BLaER1 (cell line): ENCODE data around the gene ADAD1.

ENCODE experiments used
- H3K27ac ChIP-seq: shearing (Covaris generic); formaldehyde crosslinking; 2 replicates; pipeline ENCODE4 v1.8.1; 2022
- H3K27me3 ChIP-seq: shearing (Covaris generic); formaldehyde crosslinking; 2 replicates; pipeline ENCODE4 v1.8.1; 2022
- H3K36me3 ChIP-seq: shearing (Covaris generic); formaldehyde crosslinking; 2 replicates; pipeline ENCODE4 v1.8.1; 2022
- H3K4me1 ChIP-seq: shearing (Covaris generic); formaldehyde crosslinking; 2 replicates; pipeline ENCODE4 v1.8.1; 2022
- H3K4me2 ChIP-seq: shearing (Covaris generic); formaldehyde crosslinking; 2 replicates; pipeline ENCODE4 v1.8.1; 2022
- H3K4me3 ChIP-seq: shearing (Covaris generic); formaldehyde crosslinking; 2 replicates; pipeline ENCODE4 v1.8.1; 2022
- H3K9ac ChIP-seq: shearing (Covaris generic); formaldehyde crosslinking; 2 replicates; pipeline ENCODE4 v1.8.1; 2022
- H3K9me3 ChIP-seq: shearing (Covaris generic); formaldehyde crosslinking; 2 replicates; pipeline ENCODE4 v1.8.1; 2022
- H4K20me1 ChIP-seq: shearing (Covaris generic); formaldehyde crosslinking; 2 replicates; pipeline ENCODE4 v1.8.1; 2022
- Cebpa-rat ChIP-seq: shearing (Covaris generic); IDR thresholded peaks from 2 replicates; pipeline ENCODE4 v1.8.1; 2022

Gene ADAD1

GRCh38 chr4:122453384-122453995, 74.7 kb downstream of the ADAD1 start:
- H3K9me3 ChIP-seq = no peaks in the 10 kb centered on the region
- no peak overlapping the region for H3K9ac ChIP-seq
- no peak overlapping the region for H3K4me3 ChIP-seq
- TF ChIP-seq Cebpa-rat = no peak
- H3K4me2 ChIP-seq = no peak overlapping the region
- no peaks in the 10 kb centered on the region for H4K20me1 ChIP-seq
- H3K27ac ChIP-seq = no peak overlapping the region
- no peaks in the 10 kb centered on the region for H3K36me3 ChIP-seq
- no peaks in the 10 kb centered on the region for H3K27me3 ChIP-seq
- 0 out of 2 replicates have a peak, but pooled peaks cover 13% of the 10 kb centered on the region for H3K4me1 ChIP-seq

GRCh38 chr4:122456231-122457116, 77.7 kb downstream of the ADAD1 start, which contains the start of gene IL2:
Gene IL2 (minus strand): TSS chr4:122456725. CDS start chr4:122456440, 285 bp downstream.
- Histone ChIP-seq H3K27ac (no peak within 1 kb of the TSS), H4K20me1 (no peaks in the 10 kb centered on the region), H3K9me3 (no peaks in the 10 kb centered on the region), H3K4me2 (no peak within 1 kb of the TSS), H3K27me3 (no peaks in the 10 kb centered on the region), H3K4me1 (0 out of 2 replicates have a peak, but pooled peaks cover 13% of the 10 kb centered on the region), H3K36me3 (no peaks in the 10 kb centered on the region), H3K9ac (no peak within 1 kb of the TSS), H3K4me3 (no peak within 1 kb of the TSS)
- no peak for TF ChIP-seq Cebpa-rat

GRCh38 chr4:122458625-122459024, 79.8 kb downstream of the ADAD1 start:
- Histone ChIP-seq H3K9me3 (no peaks in the 10 kb centered on the region), H3K27ac (no peak overlapping the region), H3K4me3 (no peak overlapping the region), H3K4me1 (0 out of 2 replicates have a peak, but pooled peaks cover 10% of the 10 kb centered on the region), H3K4me2 (no peak overlapping the region), H3K9ac (no peak overlapping the region), H3K27me3 (no peaks in the 10 kb centered on the region), H4K20me1 (no peaks in the 10 kb centered on the region), H3K36me3 (no peaks in the 10 kb centered on the region)
- TF ChIP-seq Cebpa-rat = no peak

GRCh38 chr4:122469457-122469856, 90.6 kb downstream of the ADAD1 start:
- Histone ChIP-seq H3K9ac (no peak overlapping the region), H3K4me3 (no peak overlapping the region), H3K27ac (no peak overlapping the region), H3K36me3 (no peaks in the 10 kb centered on the region), H3K4me2 (no peak overlapping the region), H4K20me1 (no peaks in the 10 kb centered on the region), H3K27me3 (no peaks in the 10 kb centered on the region), H3K4me1 (no peaks in the 10 kb centered on the region), H3K9me3 (peaks cover 3% of the 10 kb centered on the region; the same call in 1 of the 2 replicates)
- no peak for TF ChIP-seq Cebpa-rat

GRCh38 chr4:122475233-122475632, 96.4 kb downstream of the ADAD1 start:
- Histone ChIP-seq H3K9me3 (0 out of 2 replicates have a peak, but pooled peaks cover 4% of the 10 kb centered on the region), H3K4me1 (no peaks in the 10 kb centered on the region), H3K27ac (no peak overlapping the region), H3K36me3 (no peaks in the 10 kb centered on the region), H4K20me1 (no peaks in the 10 kb centered on the region), H3K4me3 (no peak overlapping the region), H3K4me2 (no peak overlapping the region), H3K27me3 (no peaks in the 10 kb centered on the region), H3K9ac (no peak overlapping the region)
- TF ChIP-seq Cebpa-rat = no peak

GRCh38 chr4:122476126-122476525, 97.3 kb downstream of the ADAD1 start:
- Histone ChIP-seq H3K4me1 (no peaks in the 10 kb centered on the region), H3K27me3 (no peaks in the 10 kb centered on the region)
- TF ChIP-seq Cebpa-rat = no peak

DNA sequence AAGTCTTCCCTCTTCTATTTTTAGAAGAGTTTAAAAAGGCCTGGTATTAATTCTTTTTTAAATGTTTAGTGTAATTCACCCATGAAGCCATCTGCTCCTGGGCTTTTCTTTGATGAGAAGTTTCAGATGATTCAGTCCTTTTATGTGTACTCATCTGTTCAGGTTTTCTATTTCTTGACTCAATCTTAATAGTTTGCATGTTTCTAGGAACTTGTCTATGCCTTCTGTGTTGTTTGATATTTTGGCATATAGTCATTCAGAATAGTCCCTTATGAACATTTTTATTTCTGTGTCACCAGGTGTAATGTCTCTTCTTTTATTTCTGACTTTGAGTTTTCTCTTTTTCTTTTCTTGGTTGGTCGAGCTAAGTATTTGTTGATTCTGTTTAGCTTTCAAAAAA, 97.9 kb downstream of the ADAD1 start:
- no peak for TF ChIP-seq Cebpa-rat
- no peaks in the 10 kb centered on the region for H3K27me3 ChIP-seq
- no peak overlapping the region for H3K27ac ChIP-seq
- H3K4me3 ChIP-seq = no peak overlapping the region
- H3K4me1 ChIP-seq = no peaks in the 10 kb centered on the region
- no peaks in the 10 kb centered on the region for H4K20me1 ChIP-seq
- H3K4me2 ChIP-seq = no peak overlapping the region
- no peak overlapping the region for H3K9ac ChIP-seq
- 0 out of 2 replicates have a peak, but pooled peaks cover 4% of the 10 kb centered on the region for H3K9me3 ChIP-seq
- no peaks in the 10 kb centered on the region for H3K36me3 ChIP-seq

More at GRCh38 chr4:122476126-122476525, 97.3 kb downstream of the ADAD1 start:
- 0 out of 2 replicates have a peak, but pooled peaks cover 4% of the 10 kb centered on the region for H3K9me3 ChIP-seq
- no peak overlapping the region for H3K4me3 ChIP-seq
- H4K20me1 ChIP-seq = no peaks in the 10 kb centered on the region
- no peak overlapping the region for H3K9ac ChIP-seq
- no peak overlapping the region for H3K4me2 ChIP-seq
- H3K27ac ChIP-seq = no peak overlapping the region
- no peaks in the 10 kb centered on the region for H3K36me3 ChIP-seq
